ENCODE measurements around the gene PPEF1.

DNA sequence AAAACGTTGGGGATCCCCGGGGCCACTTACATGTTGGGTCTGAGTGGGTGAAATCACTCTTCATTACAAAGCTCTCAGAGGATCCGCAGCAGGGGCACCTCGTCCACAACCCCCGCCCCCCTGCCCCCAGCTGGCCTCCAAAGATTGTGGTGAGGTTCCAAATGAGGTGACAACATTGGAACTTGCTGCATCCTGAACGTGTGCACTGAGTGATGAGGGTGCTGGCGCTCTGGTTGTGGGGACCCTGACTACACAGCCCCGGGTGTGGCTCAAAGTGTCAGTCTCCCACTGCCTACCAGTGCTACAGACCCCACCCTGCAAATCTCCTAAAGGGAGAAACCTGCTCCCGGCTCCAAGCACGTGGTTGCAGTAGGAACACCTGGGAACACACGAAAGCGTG, 164.5 kb downstream of the PPEF1 start:
- TF ChIP-seq TCF12 (IDR thresholded peaks at IDR 0.05; ENCODE audit: low read depth): no peak
- TF ChIP-seq, protein P1, sequence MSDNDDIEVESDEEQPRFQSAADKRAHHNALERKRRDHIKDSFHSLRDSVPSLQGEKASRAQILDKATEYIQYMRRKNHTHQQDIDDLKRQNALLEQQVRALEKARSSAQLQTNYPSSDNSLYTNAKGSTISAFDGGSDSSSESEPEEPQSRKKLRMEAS (IDR thresholded peaks at IDR 0.05): no peak
- TF ChIP-seq ZBTB7A (IDR thresholded peaks at IDR 0.05; ENCODE audit: low read depth): no peak
- TF ChIP-seq YY1 (IDR thresholded peaks at IDR 0.05; ENCODE audit: low read depth): no peak
- no peak for TF ChIP-seq TAF1 (IDR thresholded peaks at IDR 0.05; ENCODE audit: low read depth)
- TF ChIP-seq, protein P2, sequence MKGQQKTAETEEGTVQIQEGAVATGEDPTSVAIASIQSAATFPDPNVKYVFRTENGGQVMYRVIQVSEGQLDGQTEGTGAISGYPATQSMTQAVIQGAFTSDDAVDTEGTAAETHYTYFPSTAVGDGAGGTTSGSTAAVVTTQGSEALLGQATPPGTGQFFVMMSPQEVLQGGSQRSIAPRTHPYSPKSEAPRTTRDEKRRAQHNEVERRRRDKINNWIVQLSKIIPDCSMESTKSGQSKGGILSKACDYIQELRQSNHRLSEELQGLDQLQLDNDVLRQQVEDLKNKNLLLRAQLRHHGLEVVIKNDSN (IDR thresholded peaks at IDR 0.05): no peak
- TF ChIP-seq, protein P3, sequence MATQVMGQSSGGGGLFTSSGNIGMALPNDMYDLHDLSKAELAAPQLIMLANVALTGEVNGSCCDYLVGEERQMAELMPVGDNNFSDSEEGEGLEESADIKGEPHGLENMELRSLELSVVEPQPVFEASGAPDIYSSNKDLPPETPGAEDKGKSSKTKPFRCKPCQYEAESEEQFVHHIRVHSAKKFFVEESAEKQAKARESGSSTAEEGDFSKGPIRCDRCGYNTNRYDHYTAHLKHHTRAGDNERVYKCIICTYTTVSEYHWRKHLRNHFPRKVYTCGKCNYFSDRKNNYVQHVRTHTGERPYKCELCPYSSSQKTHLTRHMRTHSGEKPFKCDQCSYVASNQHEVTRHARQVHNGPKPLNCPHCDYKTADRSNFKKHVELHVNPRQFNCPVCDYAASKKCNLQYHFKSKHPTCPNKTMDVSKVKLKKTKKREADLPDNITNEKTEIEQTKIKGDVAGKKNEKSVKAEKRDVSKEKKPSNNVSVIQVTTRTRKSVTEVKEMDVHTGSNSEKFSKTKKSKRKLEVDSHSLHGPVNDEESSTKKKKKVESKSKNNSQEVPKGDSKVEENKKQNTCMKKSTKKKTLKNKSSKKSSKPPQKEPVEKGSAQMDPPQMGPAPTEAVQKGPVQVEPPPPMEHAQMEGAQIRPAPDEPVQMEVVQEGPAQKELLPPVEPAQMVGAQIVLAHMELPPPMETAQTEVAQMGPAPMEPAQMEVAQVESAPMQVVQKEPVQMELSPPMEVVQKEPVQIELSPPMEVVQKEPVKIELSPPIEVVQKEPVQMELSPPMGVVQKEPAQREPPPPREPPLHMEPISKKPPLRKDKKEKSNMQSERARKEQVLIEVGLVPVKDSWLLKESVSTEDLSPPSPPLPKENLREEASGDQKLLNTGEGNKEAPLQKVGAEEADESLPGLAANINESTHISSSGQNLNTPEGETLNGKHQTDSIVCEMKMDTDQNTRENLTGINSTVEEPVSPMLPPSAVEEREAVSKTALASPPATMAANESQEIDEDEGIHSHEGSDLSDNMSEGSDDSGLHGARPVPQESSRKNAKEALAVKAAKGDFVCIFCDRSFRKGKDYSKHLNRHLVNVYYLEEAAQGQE (IDR thresholded peaks at IDR 0.05; ENCODE audit: low read depth): no peak
- no peak for TF ChIP-seq EP300 (IDR thresholded peaks at IDR 0.05; ENCODE audit: borderline replicate concordance)

Data from Ishikawa (cell line).